WI38 (cell line): ENCODE measurements around the gene UST.

ENCODE experiments used
- H3K4me3 ChIP-seq: 2 replicates; pipeline ENCODE4 v1.5.1; 2011; ENCODE audit warnings: low read depth, mild to moderate bottlenecking, control low read depth, low read length
- CTCF ChIP-seq: IDR thresholded peaks from 2 replicates; pipeline ENCODE4 v1.5.1; 2012; ENCODE audit warnings: low read depth, mild to moderate bottlenecking, control low read depth, low read length

Gene UST

GRCh38 chr6:148703900-148704299 lies 42.9 kb upstream of the UST start:
- no peak for TF ChIP-seq CTCF
- H3K4me3 ChIP-seq, result no peak overlapping the region

- no peak overlapping the region for H3K4me3 ChIP-seq
- no peak for TF ChIP-seq CTCF
Measured at GRCh38 chr6:148704400-148705246, 42.2 kb upstream of the UST start.

- H3K4me3 ChIP-seq, result no peak overlapping the region
- TF ChIP-seq CTCF, result no peak
Measured at GRCh38 chr6:148708707-148709106, 38.1 kb upstream of the UST start.

GRCh38 chr6:148709577-148709976 lies 37.3 kb upstream of the UST start:
- no peak for TF ChIP-seq CTCF

GRCh38 chr6:148711833-148712654 lies 34.8 kb upstream of the UST start:
- no peak for TF ChIP-seq CTCF
- no peak overlapping the region for H3K4me3 ChIP-seq

More at GRCh38 chr6:148709577-148709976, 37.3 kb upstream of the UST start:
- no peak overlapping the region for H3K4me3 ChIP-seq

- no peak overlapping the region for H3K4me3 ChIP-seq
- no peak for TF ChIP-seq CTCF
Measured at GRCh38 chr6:148713033-148713738, 33.6 kb upstream of the UST start.

GRCh38 chr6:148713921-148714320 lies 32.9 kb upstream of the UST start:
- H3K4me3 ChIP-seq, result no peak overlapping the region
- TF ChIP-seq CTCF, result no peak
